ENCODE results near the gene PDXDC1.
"Not testable (repeated sequence)": the region's sequence is repeated elsewhere in the genome, so short reads cannot be mapped to it uniquely, and the experiment has no call there.

GRCh38 chr16:15016354-15016753, 41.5 kb downstream of the PDXDC1 start:
- TF ChIP-seq CTCF (IDR thresholded peaks at IDR 0.05); ZFX (IDR thresholded peaks at IDR 0.05; ENCODE audit: borderline replicate concordance): not testable (repeated sequence)
